GM18505 (cell line): Measurements from ENCODE around the gene NOM1.

Source experiments
- ATAC-seq: cut with Tn5 transposase; IDR thresholded peaks from one replicate; pipeline ENCODE4 v1.9.1; 2021; ENCODE audit not compliant: unreplicated experiment
- POLR2A ChIP-seq: IDR thresholded peaks from 4 replicates; pipeline ENCODE4 v1.6.1; 2011; ENCODE audit warnings: borderline replicate concordance; ENCODE audit not compliant: insufficient read depth, insufficient read length; ENCODE audit errors: extremely low read depth

NOM1 gene

DNA sequence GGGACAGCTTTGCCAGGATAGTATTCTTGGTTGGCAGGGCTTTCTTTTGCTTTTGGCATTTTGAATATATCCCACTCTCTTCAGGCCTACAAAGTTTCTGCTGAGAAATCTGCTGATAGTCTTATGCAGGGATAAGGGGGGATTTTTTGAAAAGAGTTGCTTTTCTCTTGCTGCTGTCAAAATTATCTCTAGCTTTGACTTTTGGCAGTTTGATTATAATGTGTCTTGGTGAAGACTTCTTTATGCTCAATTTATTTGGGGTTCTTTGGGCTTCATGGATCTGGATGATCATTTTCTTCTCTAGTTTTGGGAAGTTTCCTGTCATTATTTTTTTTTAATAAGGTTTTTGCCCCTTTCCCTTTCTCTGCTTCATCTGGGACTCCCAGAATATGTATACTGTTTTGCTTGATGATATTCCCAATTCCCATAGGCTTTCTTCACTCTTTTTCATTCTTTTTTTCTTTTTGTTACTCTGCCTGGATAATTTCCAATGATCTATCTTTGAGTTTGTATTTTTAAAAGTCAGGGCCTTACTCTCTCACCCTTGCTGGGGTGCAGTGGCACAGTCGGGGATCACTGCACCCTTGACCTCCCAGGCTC lies 29.6 kb downstream of the NOM1 start:
- ATAC-seq, result no peak
- no peak for TF ChIP-seq POLR2A

DNA sequence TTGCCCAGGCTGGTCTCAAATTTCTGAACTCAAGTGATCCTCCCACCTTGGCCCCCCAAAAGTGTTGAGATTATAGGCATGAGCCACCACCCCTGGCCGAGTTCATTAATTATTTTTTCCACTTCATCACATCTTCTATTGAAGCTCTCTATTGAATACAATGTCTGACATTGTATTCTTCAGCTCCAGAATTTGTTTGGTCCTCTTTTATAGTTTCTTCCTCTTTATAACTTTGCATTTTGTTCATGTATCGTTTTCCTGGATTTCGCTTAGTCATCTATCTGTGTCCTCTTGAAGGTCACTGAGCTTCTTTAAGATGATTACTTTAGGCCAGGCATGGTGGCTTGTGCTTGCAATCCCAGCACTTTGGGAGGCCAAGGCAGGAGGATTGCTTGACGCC lies 30.2 kb downstream of the NOM1 start:
- no peak for TF ChIP-seq POLR2A
- no peak for ATAC-seq

DNA sequence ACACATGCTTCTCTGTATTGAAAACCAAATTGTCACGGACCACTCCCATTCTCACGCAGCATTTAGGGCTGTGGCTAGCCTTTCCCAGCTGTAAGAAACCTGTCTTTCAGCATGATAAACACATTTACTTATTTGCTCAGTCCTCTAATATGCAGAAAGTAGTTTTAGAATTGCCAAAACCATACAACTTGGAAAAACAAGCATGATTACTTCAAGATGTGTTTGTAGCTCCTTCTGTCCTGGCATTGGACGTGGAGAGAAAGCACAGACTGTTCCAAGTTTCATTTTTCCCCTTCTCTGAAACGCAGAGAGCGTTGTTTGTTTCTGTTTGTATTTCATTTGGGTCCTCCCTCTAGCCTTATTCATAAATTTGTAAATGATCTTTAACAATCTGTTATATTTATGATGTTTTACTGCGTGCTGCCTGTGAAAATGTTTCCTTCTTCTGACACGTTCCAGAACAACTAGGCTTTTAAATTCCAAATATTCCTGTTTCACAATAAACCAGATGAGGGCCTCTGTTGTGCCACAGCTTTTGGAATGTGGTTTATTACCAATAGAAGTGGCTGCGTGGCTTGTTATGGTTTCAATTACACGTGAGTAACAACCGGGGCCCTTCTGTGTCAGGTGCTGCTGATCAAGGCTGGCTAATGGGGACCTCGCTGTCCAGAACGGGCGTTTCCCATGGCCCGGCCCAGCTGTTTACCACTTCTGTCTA lies 34.8 kb downstream of the NOM1 start:
- TF ChIP-seq POLR2A, result no peak
- ATAC-seq, result no peak

DNA sequence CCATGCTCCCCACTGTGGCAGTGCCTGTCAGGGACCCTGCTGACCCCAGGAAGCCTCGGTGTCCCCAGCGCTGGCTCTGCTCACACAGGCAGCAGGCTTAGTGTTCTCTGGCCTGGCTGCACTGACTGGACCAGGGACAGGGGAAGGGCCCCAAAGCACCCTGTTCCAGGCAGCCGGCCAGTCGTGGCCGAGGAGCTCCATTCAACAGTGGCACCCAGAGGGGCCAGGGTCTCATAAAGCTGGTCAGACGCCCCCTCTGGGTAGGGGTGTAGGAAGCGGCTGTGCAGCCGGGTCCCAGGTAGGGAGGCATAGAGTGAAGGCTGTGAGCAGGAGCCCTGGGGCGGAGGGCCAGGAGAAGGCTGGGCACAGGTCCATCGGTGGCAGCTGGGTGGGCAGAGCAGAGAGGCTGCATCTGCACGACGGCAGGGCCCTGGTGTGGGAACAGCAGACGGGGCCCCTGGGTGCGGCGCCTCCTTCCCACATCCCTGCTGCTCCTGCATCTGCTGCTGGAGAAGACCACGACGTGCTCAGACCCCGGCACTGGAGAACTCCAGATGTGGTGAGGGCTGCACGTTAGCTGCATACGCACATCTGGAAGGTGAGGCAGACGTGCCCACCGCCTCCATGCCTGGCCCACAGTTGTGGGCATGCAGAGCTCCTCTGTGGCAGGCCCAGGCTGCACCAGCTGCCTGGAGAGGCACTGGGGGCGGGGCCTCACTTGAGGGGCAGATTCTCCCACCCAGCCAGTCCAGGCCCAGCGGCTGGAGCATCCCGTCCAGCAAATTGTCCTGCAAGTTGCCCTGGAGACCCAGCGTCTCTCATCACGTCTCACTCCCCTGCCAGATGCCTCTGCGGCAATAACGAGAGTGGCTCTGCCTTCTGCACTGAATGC lies 35.8 kb downstream of the NOM1 start:
- ATAC-seq, result no peak
- no peak for TF ChIP-seq POLR2A

DNA sequence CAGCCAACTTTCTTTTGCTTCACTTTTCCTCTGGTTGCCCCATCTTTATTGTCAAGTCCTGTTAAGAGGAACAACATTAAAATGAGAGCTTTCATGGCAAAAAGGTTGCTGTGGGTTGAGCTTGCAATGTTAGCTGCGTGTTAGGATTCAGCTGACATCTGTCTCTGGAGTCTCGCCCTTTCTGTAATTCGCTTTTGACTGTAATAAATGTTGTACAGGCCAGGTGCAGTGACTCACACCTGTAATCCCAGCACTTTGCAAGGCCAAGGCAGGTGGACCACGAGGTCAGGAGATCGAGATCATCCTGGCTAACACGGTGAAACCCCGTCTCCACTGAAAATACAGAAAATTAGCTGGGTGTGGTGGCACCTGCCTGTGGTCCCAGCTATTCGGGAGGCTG lies 36.9 kb downstream of the NOM1 start:
- no peak for TF ChIP-seq POLR2A
- ATAC-seq, result no peak

DNA sequence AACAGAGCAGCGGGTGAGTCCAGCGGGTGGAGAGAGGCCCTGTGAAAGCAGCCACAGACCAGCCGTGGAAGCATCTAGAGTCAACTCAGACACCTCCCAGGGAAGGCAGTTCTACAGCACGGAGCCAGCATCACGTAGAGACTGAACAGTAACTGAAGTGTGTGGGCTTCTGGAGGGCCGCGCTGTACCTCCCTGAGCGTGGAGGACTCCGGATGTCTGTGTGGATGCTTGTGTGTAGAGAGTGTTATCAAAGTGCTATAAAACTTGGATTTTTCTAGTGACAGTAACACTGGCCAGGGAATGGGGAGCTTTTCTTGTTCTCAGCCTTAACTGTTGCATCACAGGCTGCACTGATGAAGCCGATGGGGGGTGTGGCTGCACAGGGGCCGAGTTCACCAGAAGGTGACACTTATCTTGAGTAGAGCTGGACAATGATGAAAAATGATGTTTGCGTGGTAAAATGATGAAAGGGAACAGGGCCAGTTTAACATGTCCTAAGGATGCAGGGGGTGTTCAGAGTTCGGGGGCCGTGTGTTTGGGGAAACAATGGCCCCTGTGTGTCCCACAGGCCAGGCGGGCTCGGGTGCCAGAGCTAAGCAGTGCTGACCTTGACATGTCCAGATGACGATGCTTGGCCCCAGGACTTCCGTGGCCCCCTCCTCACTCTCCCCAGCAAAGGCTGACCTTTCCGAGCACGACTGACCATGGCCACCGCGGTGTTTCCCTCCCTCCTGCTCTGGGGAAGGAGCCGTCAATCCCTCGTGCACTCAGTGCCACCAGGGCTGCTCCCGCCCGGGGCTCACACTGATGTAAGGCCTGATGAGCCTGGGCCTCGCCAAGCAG lies 39.1 kb downstream of the NOM1 start:
- ATAC-seq, result no peak
- TF ChIP-seq POLR2A, result no peak

DNA sequence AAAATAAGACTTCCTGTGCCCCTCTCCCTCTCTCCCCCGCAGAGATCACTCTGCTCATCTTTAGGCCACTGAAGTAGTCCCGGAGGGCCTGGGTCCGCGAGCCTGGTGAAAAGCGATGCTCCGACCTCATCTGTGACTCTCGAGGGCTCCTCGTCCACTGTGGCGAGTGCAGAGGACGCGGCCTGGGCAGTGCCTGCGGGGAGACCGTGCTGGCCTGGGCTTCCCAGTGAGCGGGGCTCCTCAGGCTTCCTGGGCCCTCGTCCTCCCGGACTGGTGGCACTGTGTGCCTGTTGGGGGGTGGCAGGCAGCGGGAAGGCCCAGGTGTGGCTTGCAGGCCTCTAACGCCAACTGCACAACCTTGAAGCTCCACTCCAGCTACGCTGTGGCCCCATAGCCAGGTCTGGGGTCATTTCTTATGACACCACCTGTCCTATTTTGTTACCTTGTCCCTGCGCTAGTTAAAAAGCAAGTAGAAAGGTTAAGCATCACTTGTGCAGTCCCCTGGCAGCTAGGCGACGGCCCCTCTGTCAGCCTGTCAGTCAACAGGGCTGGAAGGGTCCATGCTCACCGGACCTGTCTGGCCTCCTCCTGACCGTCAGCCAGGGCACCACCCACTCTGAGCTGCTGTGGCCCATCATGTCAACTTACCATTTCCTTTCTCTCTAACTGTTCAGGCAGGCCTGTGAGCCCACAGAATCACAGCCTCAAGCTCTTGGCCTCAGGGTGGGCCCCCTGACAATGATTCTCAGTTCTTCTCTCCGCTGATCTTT lies 40.4 kb downstream of the NOM1 start:
- ATAC-seq, result no peak
- TF ChIP-seq POLR2A, result no peak

DNA sequence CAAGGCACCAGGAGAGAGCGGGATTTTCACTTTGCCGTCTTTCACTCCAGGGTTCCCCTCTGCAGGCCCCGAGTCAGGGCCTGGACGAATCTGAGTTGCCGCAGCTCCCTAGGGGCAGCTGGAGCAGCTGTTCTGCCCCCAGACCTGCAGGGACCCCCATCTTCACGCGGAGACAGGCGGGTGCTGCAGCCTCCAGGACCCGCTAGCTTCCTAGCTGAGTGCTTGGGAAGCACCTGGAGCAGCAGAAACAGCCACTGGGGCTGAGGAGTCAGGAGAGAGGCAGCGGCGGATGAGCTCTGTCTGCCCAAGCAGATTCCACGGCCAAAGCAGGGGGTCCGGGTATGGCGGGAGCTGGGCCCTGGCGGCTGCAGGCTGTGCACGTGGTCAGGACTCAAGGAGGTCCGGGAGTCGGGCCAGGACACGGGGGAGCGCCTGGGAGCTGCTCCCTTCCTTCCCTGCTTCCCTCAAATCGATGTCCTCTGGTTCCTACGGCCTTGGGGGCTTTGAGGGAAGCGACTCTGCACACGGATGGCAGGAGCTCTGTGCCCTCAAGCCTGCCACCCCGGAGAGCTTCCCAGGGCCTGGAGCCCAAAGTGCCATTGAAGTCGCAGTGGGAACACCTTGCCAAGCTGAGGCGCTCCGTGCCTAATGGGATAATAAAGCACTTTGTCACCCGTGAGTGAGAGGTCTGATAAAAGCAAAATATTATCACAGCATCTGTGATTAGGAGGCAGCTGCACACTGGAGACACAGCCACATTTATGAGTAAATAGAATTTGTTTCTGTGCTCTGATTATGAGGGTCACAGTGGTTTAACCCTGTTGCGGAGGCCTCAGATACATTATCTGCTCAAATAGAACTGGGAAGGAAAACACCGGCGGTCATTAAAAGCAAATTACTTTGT lies 43.8 kb downstream of the NOM1 start:
- no peak for TF ChIP-seq POLR2A
- ATAC-seq, result no peak

DNA sequence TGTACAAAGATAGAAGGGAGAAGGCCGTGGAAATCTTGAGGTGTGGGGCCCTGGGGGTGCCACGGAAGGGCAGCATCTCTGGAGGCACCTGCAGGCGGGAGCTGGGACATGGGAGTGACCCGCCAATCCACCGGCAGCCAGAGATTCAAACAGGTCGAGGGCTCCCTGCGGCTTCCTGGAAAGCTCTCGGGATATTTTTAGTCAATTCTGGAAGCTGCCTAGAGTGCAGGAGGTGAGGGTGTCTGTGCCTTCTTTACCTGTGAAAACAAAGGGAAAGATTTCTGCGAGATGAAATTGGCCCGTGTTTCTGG lies 44.4 kb downstream of the NOM1 start:
- ATAC-seq, result no peak
- TF ChIP-seq POLR2A, result no peak

DNA sequence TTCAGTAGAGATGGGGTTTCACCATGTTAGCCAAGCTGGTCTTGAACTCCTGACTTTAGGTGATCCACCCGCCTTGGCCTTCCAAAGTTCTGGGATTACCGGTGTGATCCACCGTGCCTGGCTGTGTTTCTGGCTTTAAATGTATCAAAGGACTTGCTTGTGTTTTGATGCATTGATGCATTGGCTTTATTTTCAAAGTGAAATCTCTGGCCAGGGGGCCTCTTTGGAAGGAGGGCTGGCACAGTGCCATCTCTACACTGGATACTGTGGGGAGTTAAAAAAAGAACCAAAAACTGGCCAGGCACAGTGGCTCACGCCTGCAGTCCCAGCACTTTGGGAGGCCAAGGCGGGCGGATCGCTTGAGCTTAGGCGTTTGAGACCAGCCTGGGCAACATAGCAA lies 44.9 kb downstream of the NOM1 start:
- TF ChIP-seq POLR2A, result no peak
- ATAC-seq, result no peak
